Testis (tissue), 2 donors: Measurements from ENCODE around the gene ITGB5.

ENCODE experiments used
- CTCF ChIP-seq, 3 experiments: fragments of 450-650 bp in 2 of 3; fragments of 200-600 bp in 1 of 3; sonication (generic) in 1 of 3; IDR thresholded peaks; one replicate each; pipeline ENCODE4 v1.5.1; 2016 to 2019; ENCODE audit warnings: antibody characterized with exemption in 3 of 3, mild to moderate bottlenecking in 2 of 3, moderate library complexity in 1 of 3
- POLR2A ChIP-seq: fragments of 450-650 bp; IDR thresholded peaks from one replicate; pipeline ENCODE4 v1.6.1; 2017; ENCODE audit warnings: antibody characterized with exemption, mild to moderate bottlenecking, moderate library complexity

- TF ChIP-seq POLR2A (no peak), CTCF (IDR thresholded peaks at IDR 0.05) (no peak)
These were observed 125.1 kb downstream of the ITGB5 start for GRCh38 chr3:124761935-124762660.
